Endothelial cell of umbilical vein (primary cell): Measurements from ENCODE around the gene KCNJ2. TPM values are rescaled to one million over a fixed set of nuclear protein-coding genes. Genes with fewer than 3 reads are reported as not detected.

Experiments
- BruUV-seq: library from RNA; stranded (reverse); fragments of 400-500 nt; replicated peaks from 2 replicates; lab custom pipeline; 2021; lab: Mats Ljungman, UMichigan
- CTCF ChIA-PET: fragments of 300-600, 350-600 bp; sonication (Branson Sonifier 250); formaldehyde crosslinking; loops from one replicate; lab custom pipeline; 2021; ENCODE audit warnings: antibody characterized with exemption, inconsistent platforms; lab: Charles Lee
- POLR2A ChIA-PET: fragments of 300-600, 350-600 bp; sonication (Branson Sonifier 250); formaldehyde crosslinking; loops from one replicate; lab custom pipeline; 2021; ENCODE audit warnings: antibody characterized with exemption, inconsistent platforms; lab: Charles Lee
- DNase-seq: peaks from one replicate; pipeline ENCODE4 v3.0.0-alpha.2; 2011; ENCODE audit warnings: low read depth, low spot score
- FAIRE-seq: peaks from 2 replicates; lab custom pipeline; 2011; peaks lifted over from hg19 to GRCh38; lab: Jason Lieb, UNC
- H2AFZ ChIP-seq: 2 replicates; pipeline ENCODE4 v1.6.0; 2012; ENCODE audit warnings: low read depth, low read length, control low read depth, inconsistent platforms
- H3K27ac ChIP-seq: 2 replicates; pipeline ENCODE4 v1.5.1; 2011; ENCODE audit warnings: low read depth, mild to moderate bottlenecking, control low read depth, low read length, moderate library complexity; ENCODE audit not compliant: insufficient read depth
- H3K27me3 ChIP-seq, 2 experiments: 2 replicates each; pipeline versions ENCODE4 v1.6.0 to v1.6.1; 2011; ENCODE audit warnings: low read length in 2 of 2, mixed read lengths in 1 of 2; ENCODE audit not compliant: control insufficient read depth in 2 of 2, insufficient read depth in 2 of 2
- H3K36me3 ChIP-seq, 2 experiments: 2 replicates in 1 of 2; 3 replicates in 1 of 2; pipeline ENCODE4 v1.5.1; 2011; ENCODE audit warnings: low read length in 2 of 2, mild to moderate bottlenecking in 1 of 2, moderate library complexity in 1 of 2; ENCODE audit not compliant: control insufficient read depth in 2 of 2, insufficient read depth in 2 of 2; ENCODE audit errors: extremely low read depth in 1 of 2
- H3K4me1 ChIP-seq: 3 replicates; pipeline ENCODE4 v1.5.1; 2011; ENCODE audit warnings: mild to moderate bottlenecking, low read length; ENCODE audit not compliant: control insufficient read depth, insufficient read depth; ENCODE audit errors: extremely low read depth
- H3K4me2 ChIP-seq: 2 replicates; pipeline ENCODE4 v1.6.1; 2011; ENCODE audit warnings: low read length, control low read depth, mixed read lengths; ENCODE audit not compliant: insufficient read depth
- H3K4me3 ChIP-seq, 3 experiments: fragments of 200-600 bp in 1 of 3; sonication (generic), shearing (Covaris generic) in 1 of 3; replicated peaks in 1 of 3; 2 replicates each; pipeline ENCODE4 v1.5.1; 2011 to 2016; ENCODE audit warnings: control low read depth in 3 of 3, low read length in 3 of 3, mild to moderate bottlenecking in 2 of 3, inconsistent platforms in 1 of 3, low read depth in 1 of 3, moderate library complexity in 1 of 3; ENCODE audit not compliant: insufficient read depth in 1 of 3
- H3K79me2 ChIP-seq: 2 replicates; pipeline ENCODE4 v1.6.0; 2012; ENCODE audit warnings: low read length, inconsistent platforms; ENCODE audit not compliant: control insufficient read depth, insufficient read depth
- H3K9ac ChIP-seq: replicated peaks from 2 replicates; pipeline ENCODE3; 2011; ENCODE audit warnings: low read length, control low read depth; ENCODE audit not compliant: insufficient read depth; ENCODE audit errors: extremely low read depth
- H3K9me1 ChIP-seq: replicated peaks from 3 replicates; pipeline ENCODE4 v1.6.0; 2011; ENCODE audit warnings: mild to moderate bottlenecking, low read length; ENCODE audit not compliant: control insufficient read depth, insufficient read depth; ENCODE audit errors: extremely low read depth
- H3K9me3 ChIP-seq: replicated peaks from 2 replicates; pipeline ENCODE4 v1.5.1; 2012; ENCODE audit warnings: low read length, inconsistent platforms; ENCODE audit not compliant: control insufficient read depth, insufficient read depth
- H4K20me1 ChIP-seq: replicated peaks from 2 replicates; pipeline ENCODE3; 2011; ENCODE audit warnings: mild to moderate bottlenecking, low read length; ENCODE audit not compliant: control insufficient read depth, insufficient read depth; ENCODE audit errors: extremely low read depth
- CTCF ChIP-seq, 2 donors: IDR thresholded peaks; 1 replicate in 1 of 2; 2 replicates in 1 of 2; pipeline ENCODE4 v1.5.1; 2011; ENCODE audit warnings: low read length in 2 of 2, mild to moderate bottlenecking in 2 of 2, moderate library complexity in 2 of 2, control low read depth in 1 of 2, inconsistent platforms in 1 of 2, low read depth in 1 of 2; ENCODE audit not compliant: insufficient read depth in 1 of 2; ENCODE audit errors: extremely low read depth in 1 of 2
- EZH2 ChIP-seq: IDR thresholded peaks from 2 replicates; pipeline ENCODE4 v1.6.1; 2012; ENCODE audit warnings: borderline replicate concordance, low read depth, mild to moderate bottlenecking, moderate library complexity, low read length, inconsistent platforms; ENCODE audit not compliant: severe bottlenecking
- FOS ChIP-seq: IDR thresholded peaks from 2 replicates; pipeline ENCODE4 v1.6.1; 2011; ENCODE audit warnings: mild to moderate bottlenecking, low read length, moderate library complexity, borderline replicate concordance; ENCODE audit not compliant: insufficient read depth
- GATA2 ChIP-seq: IDR thresholded peaks from 2 replicates; pipeline ENCODE4 v1.7.0; 2011; ENCODE audit warnings: low read depth, mild to moderate bottlenecking, moderate library complexity, mixed read lengths, low read length; ENCODE audit not compliant: insufficient read length, insufficient read depth
- JUN ChIP-seq: IDR thresholded peaks from 2 replicates; pipeline ENCODE4 v1.6.1; 2011; ENCODE audit warnings: borderline replicate concordance, low read depth; ENCODE audit not compliant: insufficient read length, insufficient read depth
- MAX ChIP-seq: IDR thresholded peaks from 2 replicates; pipeline ENCODE4 v1.6.1; 2011; ENCODE audit not compliant: insufficient read depth, insufficient read length
- MYC ChIP-seq: IDR thresholded peaks from one replicate; pipeline ENCODE4 v1.6.1; 2011; ENCODE audit warnings: mild to moderate bottlenecking, low read depth, low read length
- POLR2A ChIP-seq: IDR thresholded peaks from 2 replicates; pipeline ENCODE4 v1.6.1; 2012; ENCODE audit warnings: low read depth, mild to moderate bottlenecking, control low read depth, low read length
- POLR2AphosphoS5 ChIP-seq: IDR thresholded peaks from 2 replicates; pipeline ENCODE4 v1.6.1; 2012; ENCODE audit warnings: low read depth, mild to moderate bottlenecking, control low read depth, low read length, moderate library complexity; ENCODE audit not compliant: insufficient read depth
- dilution Hi-C: fragments of 300-500 bp; cut with MboI; formaldehyde crosslinking; loops from one replicate; pipeline ENCODE4 v1.15.0; 2019; ENCODE audit warnings: low sequenced_read_pairs; ENCODE audit not compliant: extremely low pct_ligation_motif_present
- intact Hi-C: fragments of 100-400 bp; cut with micrococcal nuclease; formaldehyde crosslinking; loops from one replicate; pipeline ENCODE4 v1.10.0; 2022
- polyA plus RNA-seq, 4 experiments: library from polyadenylated mRNA; depleted of rRNA in 3 of 4; stranded (reverse) in 3 of 4; unstranded in 1 of 4; fragments of >200 nt; gene quantifications; 2 replicates each; pipeline versions ENCODE4 v1.2.1 to v1.2.3, GENCODE V29; 2011 to 2012; ENCODE audit warnings: missing spikeins in 1 of 4
- total RNA-seq: library from RNA; stranded (reverse); gene quantifications from 2 replicates; pipeline ENCODE4 v1.2.3, GENCODE V29; 2021

The KCNJ2 gene
- total and polyA plus RNA-seq, 2 donors (not counting 3 experiments of a cell fraction or from before 2014, with no cell fraction given) = 8.3 to 11.5 TPM

- ChIA-PET POLR2A (interaction anchor here (0.5 to 3.3 kb wide), 10 partner anchors 11 to 865 kb away, joined by 3 to 14 read pairs (median 4); no protein-coding TSS in a partner anchor), CTCF (interaction anchor here (0.6 to 7.9 kb wide), 13 partner anchors 11 to 644 kb away, joined by 3 to 156 read pairs (median 5); no protein-coding TSS in a partner anchor)
- TSS peak; percentile 62 for BruUV-seq
- Histone ChIP-seq H2AFZ (peak overlapping the region; percentile 45), H3K4me2 (peak overlapping the region; percentile 97), H3K27me3 (no peaks in the 10 kb centered on the region), H3K9me3 (no peaks in the 10 kb centered on the region), H3K4me3 (peak overlapping the region; percentile 85 to 97 (median 95)), H3K27ac (peak overlapping the region; percentile 87), H3K4me1 (peaks cover 60% of the 10 kb centered on the region), H3K9me1 (no peaks in the 10 kb centered on the region), H4K20me1 (no peaks in the 10 kb centered on the region), H3K9ac (peak overlapping the region; percentile 96), H3K36me3 (peaks cover 0 to 1% of the 10 kb centered on the region in 2 experiments), H3K79me2 (peaks cover 33% of the 10 kb centered on the region)
- DNase-seq (peak; percentile 64), FAIRE-seq (peak; percentile 55)
- intact Hi-C loops (loop anchor here (1.0 to 5.0 kb wide), 11 partner anchors 33 to 753 kb away; no protein-coding TSS in a partner anchor), dilution Hi-C loops (no loop called here)
- TF ChIP-seq MAX = no peak
- TF ChIP-seq EZH2 = no peak
- no peak for TF ChIP-seq POLR2AphosphoS5
- no peak for TF ChIP-seq CTCF (IDR thresholded peaks at IDR 0.05; ENCODE audit: extremely low read depth in 1 of 2, insufficient read depth in 1 of 2, low read depth in 1 of 2, low read length in 2 of 2)
- TF ChIP-seq GATA2 = no peak
- no peak for TF ChIP-seq FOS
- TF ChIP-seq POLR2A = no peak
- TF ChIP-seq JUN = no peak
- no peak for TF ChIP-seq MYC
Observed at GRCh38 chr17:70169709-70170597, 621 bp downstream of the KCNJ2 start.
